HuH-7 (cell line): Measurements from ENCODE around the gene DRD2.
"Not testable (repeated sequence)": the region's sequence is repeated elsewhere in the genome, so short reads cannot be mapped to it uniquely, and the experiment has no call there.

Source experiments
- DNase-seq: peaks from one replicate; pipeline ENCODE4 v3.0.0; 2011; ENCODE audit warnings: low spot score

Gene DRD2

GRCh38 chr11:113475160-113475761, at the start of gene DRD2:
Gene DRD2 (minus strand): TSS chr11:113475398. CDS start chr11:113424651, 50,747 bp downstream.
- DNase-seq, result no peak

- not testable (repeated sequence) for DNase-seq
These were observed 48.7 kb upstream of the DRD2 start for GRCh38 chr11:113523906-113524305.

GRCh38 chr11:113521737-113522517, 46.7 kb upstream of the DRD2 start:
- no peak for DNase-seq

- no peak for DNase-seq
These were observed 44.9 kb upstream of the DRD2 start for GRCh38 chr11:113519989-113520613.

GRCh38 chr11:113518716-113519495, 43.7 kb upstream of the DRD2 start:
- no peak for DNase-seq

- no peak for DNase-seq
These were observed 42.2 kb upstream of the DRD2 start for GRCh38 chr11:113517361-113517760.

GRCh38 chr11:113514856-113515255, 39.7 kb upstream of the DRD2 start:
- no peak for DNase-seq

- no peak for DNase-seq
These were observed 32.1 kb upstream of the DRD2 start for GRCh38 chr11:113507341-113507740.

- DNase-seq, result no peak
These were observed 31.7 kb upstream of the DRD2 start for GRCh38 chr11:113506893-113507292.

GRCh38 chr11:113506461-113506860, 31.3 kb upstream of the DRD2 start:
- DNase-seq, result no peak

GRCh38 chr11:113505541-113506375, 30.6 kb upstream of the DRD2 start:
- DNase-seq, result peak; percentile 9

- no peak for DNase-seq
These were observed 29.8 kb upstream of the DRD2 start for GRCh38 chr11:113505046-113505445.

- DNase-seq, result no peak
These were observed 29.4 kb upstream of the DRD2 start for GRCh38 chr11:113504586-113504985.

GRCh38 chr11:113504071-113504470, 28.9 kb upstream of the DRD2 start:
- no peak for DNase-seq

GRCh38 chr11:113497066-113497910, 22.1 kb upstream of the DRD2 start:
- DNase-seq, result no peak

- no peak for DNase-seq
These were observed 20.9 kb upstream of the DRD2 start for GRCh38 chr11:113496026-113496651.

GRCh38 chr11:113494021-113494420, 18.8 kb upstream of the DRD2 start:
- DNase-seq, result no peak

GRCh38 chr11:113493206-113493605, 18.0 kb upstream of the DRD2 start:
- DNase-seq, result no peak

GRCh38 chr11:113488931-113489351, 13.7 kb upstream of the DRD2 start:
- DNase-seq, result no peak

- no peak for DNase-seq
These were observed 12.4 kb upstream of the DRD2 start for GRCh38 chr11:113487622-113488021.
